SU-DHL-6 (cell line): ENCODE measurements around the gene BFAR.

ENCODE experiments used
- CTCF ChIP-seq: fragments of 200-600 bp; sonication (generic); IDR thresholded peaks from one replicate; pipeline ENCODE4 v1.5.1; 2017; ENCODE audit warnings: antibody characterized with exemption, mild to moderate bottlenecking, low read length, moderate library complexity; ENCODE audit not compliant: insufficient read depth, poor library complexity, severe bottlenecking
- EZH2phosphoT487 ChIP-seq: fragments of 200-600 bp; sonication (generic), shearing (Covaris generic); conservative IDR thresholded peaks from 2 replicates; pipeline ENCODE4 v1.6.1; 2018; ENCODE audit warnings: mild to moderate bottlenecking, antibody characterized with exemption, low read length, moderate library complexity, mixed read lengths

GRCh38 chr16:14606102-14606501, 26.6 kb upstream of the BFAR start:
- no peak for TF ChIP-seq CTCF
- TF ChIP-seq EZH2phosphoT487, result no peak
